Measurements from ENCODE around the gene PHF11. TPM values are rescaled to one million over a fixed set of nuclear protein-coding genes. Genes with fewer than 3 reads are reported as not detected.
"Not testable (repeated sequence)": the region's sequence is repeated elsewhere in the genome, so short reads cannot be mapped to it uniquely, and the experiment has no call there.

Gene PHF11
- total RNA-seq, 8 experiments from 2014 or later: 0.82 to 28.8 (median 5.5) TPM

GRCh38 chr13:49464621-49465325 is 31.0 kb upstream of the PHF11 start:
- in situ Hi-C loops (cut with MboI; ENCODE audit: low pct_unique_long_range_greater_than_20kb in 2 of 9, low sequenced_read_pairs in 9 of 9, unreplicated experiment in 9 of 9): no loop called here
- WGBS, 10 experiments: 67 to 100% (median 100%) methylated on average over 1 to 4 of the region's 4 CpGs
- no peak overlapping the region for H3K27ac ChIP-seq
- H3K4me3 ChIP-seq: no peak overlapping the region
- no peak for ATAC-seq (replicated peaks in 6 of 8)
- H3K4me1 ChIP-seq (replicated peaks in 1 of 2): no peaks in the 10 kb centered on the region

GRCh38 chr13:49466292-49466838 is 29.4 kb upstream of the PHF11 start:
- WGBS, 10 experiments: 33 to 100% (median 73%) methylated on average over 2 to 5 of the region's 5 CpGs
- no peak for ATAC-seq (replicated peaks in 6 of 8)
- in situ Hi-C loops (cut with MboI; ENCODE audit: low pct_unique_long_range_greater_than_20kb in 2 of 9, low sequenced_read_pairs in 9 of 9, unreplicated experiment in 9 of 9): no loop called here
- Histone ChIP-seq H3K4me3 (no peak overlapping the region), H3K27ac (no peak overlapping the region), H3K4me1 (replicated peaks in 1 of 2) (no peaks in the 10 kb centered on the region)

- Histone ChIP-seq H3K4me3 (no peak overlapping the region), H3K4me1 (replicated peaks in 1 of 2) (no peaks in the 10 kb centered on the region), H3K27ac (no peak overlapping the region)
- 0 to 80% (median 31%) methylated on average over 1 of the region's 1 CpG; no CpG with 5 or more reads in 2 of the 10 experiments for WGBS, 10 experiments
- in situ Hi-C loops (cut with MboI; ENCODE audit: low pct_unique_long_range_greater_than_20kb in 2 of 9, low sequenced_read_pairs in 9 of 9, unreplicated experiment in 9 of 9): no loop called here
- peak in 1 of 8 experiments; percentile 49 for ATAC-seq (replicated peaks in 6 of 8)
Observed at GRCh38 chr13:49472186-49472585, 23.6 kb upstream of the PHF11 start.

GRCh38 chr13:49476529-49476928 is 19.2 kb upstream of the PHF11 start:
- ATAC-seq (replicated peaks in 6 of 8): no peak
- no peaks in the 10 kb centered on the region for H3K4me1 ChIP-seq (replicated peaks in 1 of 2)
- in situ Hi-C loops (cut with MboI; ENCODE audit: low pct_unique_long_range_greater_than_20kb in 2 of 9, low sequenced_read_pairs in 9 of 9, unreplicated experiment in 9 of 9): no loop called here
- H3K27ac ChIP-seq: no peak overlapping the region
- WGBS, 10 experiments: 60 to 100% (median 89%) methylated on average over 1 to 7 of the region's 7 CpGs
- H3K4me3 ChIP-seq: no peak overlapping the region

GRCh38 chr13:49481788-49482187 is 14.0 kb upstream of the PHF11 start:
- in situ Hi-C loops (cut with MboI; ENCODE audit: low pct_unique_long_range_greater_than_20kb in 2 of 9, low sequenced_read_pairs in 9 of 9, unreplicated experiment in 9 of 9): no loop called here
- no peaks in the 10 kb centered on the region for H3K4me1 ChIP-seq (replicated peaks in 1 of 2)
- no peak overlapping the region for H3K4me3 ChIP-seq
- H3K27ac ChIP-seq: no peak overlapping the region
- no peak for ATAC-seq (replicated peaks in 6 of 8)
- 26 to 100% (median 100%) methylated on average over 1 to 5 of the region's 5 CpGs; no CpG with 5 or more reads in 1 of the 10 experiments for WGBS, 10 experiments

GRCh38 chr13:49488563-49488962 is 7.2 kb upstream of the PHF11 start:
- ATAC-seq (replicated peaks in 6 of 8): no peak
- Histone ChIP-seq H3K4me3 (no peak overlapping the region), H3K4me1 (replicated peaks in 1 of 2) (no peaks in the 10 kb centered on the region), H3K27ac (no peak overlapping the region)
- WGBS, 10 experiments: 100% methylated on average over 2 of the region's 2 CpGs; no CpG with 5 or more reads in 4 of the 10 experiments
- in situ Hi-C loops (cut with MboI; ENCODE audit: low pct_unique_long_range_greater_than_20kb in 2 of 9, low sequenced_read_pairs in 9 of 9, unreplicated experiment in 9 of 9): no loop called here

- 46 to 100% (median 90%) methylated on average over 1 to 2 of the region's 2 CpGs; no CpG with 5 or more reads in 1 of the 10 experiments for WGBS, 10 experiments
- H3K27ac ChIP-seq: no peak overlapping the region
- H3K4me3 ChIP-seq: no peak overlapping the region
- in situ Hi-C loops (cut with MboI; ENCODE audit: low pct_unique_long_range_greater_than_20kb in 2 of 9, low sequenced_read_pairs in 9 of 9, unreplicated experiment in 9 of 9): no loop called here
- no peak for ATAC-seq (replicated peaks in 6 of 8)
- no peaks in the 10 kb centered on the region for H3K4me1 ChIP-seq (replicated peaks in 1 of 2)
Observed at GRCh38 chr13:49494645-49495044, 1.1 kb upstream of the PHF11 start.

GRCh38 chr13:49496837-49497236 is 1.1 kb downstream of the PHF11 start:
- in situ Hi-C loops (cut with MboI; ENCODE audit: low pct_unique_long_range_greater_than_20kb in 2 of 9, low sequenced_read_pairs in 9 of 9, unreplicated experiment in 9 of 9); H3K4me1 ChIP-seq (replicated peaks in 1 of 2); H3K27ac ChIP-seq; ATAC-seq (replicated peaks in 6 of 8); H3K4me3 ChIP-seq: not testable (repeated sequence)
- WGBS, 10 experiments: 86 to 100% (median 94%) methylated on average over 1 to 10 of the region's 11 CpGs; no CpG with 5 or more reads in 3 of the 10 experiments

- Histone ChIP-seq H3K4me1 (replicated peaks in 1 of 2) (no peaks in the 10 kb centered on the region), H3K27ac (no peak overlapping the region), H3K4me3 (no peak overlapping the region)
- 80 to 100% (median 94%) methylated on average over 1 to 4 of the region's 5 CpGs; no CpG with 5 or more reads in 1 of the 10 experiments for WGBS, 10 experiments
- no peak for ATAC-seq (replicated peaks in 6 of 8)
- in situ Hi-C loops (cut with MboI; ENCODE audit: low pct_unique_long_range_greater_than_20kb in 2 of 9, low sequenced_read_pairs in 9 of 9, unreplicated experiment in 9 of 9): no loop called here
Observed at GRCh38 chr13:49497272-49497671, 1.5 kb downstream of the PHF11 start.

- Histone ChIP-seq H3K27ac (no peak overlapping the region), H3K4me3 (no peak overlapping the region), H3K4me1 (replicated peaks in 1 of 2) (no peaks in the 10 kb centered on the region)
- no peak for ATAC-seq (replicated peaks in 6 of 8)
- WGBS, 10 experiments: 73 to 100% (median 98%) methylated on average over 1 to 4 of the region's 4 CpGs
- in situ Hi-C loops (cut with MboI; ENCODE audit: low pct_unique_long_range_greater_than_20kb in 2 of 9, low sequenced_read_pairs in 9 of 9, unreplicated experiment in 9 of 9): no loop called here
Observed at GRCh38 chr13:49498206-49498605, 2.5 kb downstream of the PHF11 start.

- 25 to 100% (median 77%) methylated on average over 1 to 6 of the region's 6 CpGs; no CpG with 5 or more reads in 1 of the 10 experiments for WGBS, 10 experiments
- in situ Hi-C loops (cut with MboI; ENCODE audit: low pct_unique_long_range_greater_than_20kb in 2 of 9, low sequenced_read_pairs in 9 of 9, unreplicated experiment in 9 of 9): no loop called here
- Histone ChIP-seq H3K27ac (no peak overlapping the region), H3K4me3 (no peak overlapping the region), H3K4me1 (replicated peaks in 1 of 2) (no peaks in the 10 kb centered on the region)
- ATAC-seq (replicated peaks in 6 of 8): no peak
Observed at GRCh38 chr13:49499889-49500660, 4.3 kb downstream of the PHF11 start.

- Histone ChIP-seq H3K27ac (no peak overlapping the region), H3K4me1 (replicated peaks in 1 of 2) (no peaks in the 10 kb centered on the region), H3K4me3 (no peak overlapping the region)
- no peak for ATAC-seq (replicated peaks in 6 of 8)
- 0 to 100% (median 73%) methylated on average over 1 to 6 of the region's 9 CpGs; no CpG with 5 or more reads in 2 of the 10 experiments for WGBS, 10 experiments
- in situ Hi-C loops (cut with MboI; ENCODE audit: low pct_unique_long_range_greater_than_20kb in 2 of 9, low sequenced_read_pairs in 9 of 9, unreplicated experiment in 9 of 9): no loop called here
Observed at GRCh38 chr13:49502954-49503353, 7.2 kb downstream of the PHF11 start.

- in situ Hi-C loops (cut with MboI; ENCODE audit: low pct_unique_long_range_greater_than_20kb in 2 of 9, low sequenced_read_pairs in 9 of 9, unreplicated experiment in 9 of 9): no loop called here
- ATAC-seq (replicated peaks in 6 of 8): no peak
- Histone ChIP-seq H3K4me1 (replicated peaks in 1 of 2) (no peaks in the 10 kb centered on the region), H3K4me3 (no peak overlapping the region), H3K27ac (no peak overlapping the region)
- 20 to 100% (median 92%) methylated on average over 1 to 3 of the region's 3 CpGs; no CpG with 5 or more reads in 3 of the 10 experiments for WGBS, 10 experiments
Observed at GRCh38 chr13:49503951-49504350, 8.2 kb downstream of the PHF11 start.
